ENCODE measurements around the gene FHOD3. TPM values are rescaled to one million over a fixed set of nuclear protein-coding genes. Genes with fewer than 3 reads are reported as not detected.

The FHOD3 gene
- total RNA-seq, 1 donor from 2014 or later, result 350 TPM

DNA sequence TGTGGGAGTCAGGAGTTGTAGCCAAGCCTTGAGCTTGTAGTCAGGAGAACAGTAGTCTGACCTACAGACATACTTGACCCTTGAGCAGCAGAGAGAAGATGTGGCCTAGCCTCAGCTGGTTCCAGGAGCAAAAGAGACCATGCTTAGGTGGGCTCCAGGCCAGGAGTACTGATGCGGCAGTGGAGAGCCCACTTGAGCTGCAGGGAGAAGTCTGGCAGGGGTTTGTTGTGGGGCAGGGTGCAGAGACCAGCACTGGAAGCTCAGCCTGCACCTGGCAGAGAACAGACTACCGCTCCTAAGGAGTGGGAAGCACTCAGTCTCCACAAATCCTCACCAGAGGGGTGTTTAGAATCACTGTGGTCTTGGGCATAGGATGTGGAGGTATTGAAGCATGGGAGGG is 333.4 kb downstream of the FHOD3 start:
- intact Hi-C loops (cut with DNase I), result no loop called here
- peak; percentile 70 for DNase-seq (ENCODE audit: missing footprints)
- peak; percentile 80 for ATAC-seq

DNA sequence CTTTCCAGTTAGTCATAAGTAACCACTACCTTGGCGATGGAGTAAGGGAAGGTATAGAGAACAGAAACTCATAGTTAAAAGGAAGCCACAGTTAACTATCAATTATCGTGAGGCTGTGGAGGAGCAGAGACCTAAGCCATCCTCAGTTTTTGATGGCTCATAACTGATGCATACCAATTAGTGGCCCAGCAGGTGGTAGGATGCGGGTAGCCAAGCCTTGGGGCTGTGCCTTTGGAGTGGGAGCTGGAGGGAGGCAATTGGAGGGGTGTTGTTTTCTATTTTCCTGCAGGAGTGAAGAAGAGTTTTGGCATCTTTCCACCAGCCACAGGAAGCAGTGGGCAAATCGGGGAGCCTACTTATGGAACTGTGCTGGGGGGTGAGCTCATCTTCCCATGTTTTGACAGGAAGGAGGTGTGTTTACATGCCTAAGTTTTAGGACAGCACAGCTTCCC is 336.5 kb downstream of the FHOD3 start:
- DNase-seq (ENCODE audit: missing footprints) (no peak), ATAC-seq (no peak)
- intact Hi-C loops (cut with DNase I), result no loop called here

DNA sequence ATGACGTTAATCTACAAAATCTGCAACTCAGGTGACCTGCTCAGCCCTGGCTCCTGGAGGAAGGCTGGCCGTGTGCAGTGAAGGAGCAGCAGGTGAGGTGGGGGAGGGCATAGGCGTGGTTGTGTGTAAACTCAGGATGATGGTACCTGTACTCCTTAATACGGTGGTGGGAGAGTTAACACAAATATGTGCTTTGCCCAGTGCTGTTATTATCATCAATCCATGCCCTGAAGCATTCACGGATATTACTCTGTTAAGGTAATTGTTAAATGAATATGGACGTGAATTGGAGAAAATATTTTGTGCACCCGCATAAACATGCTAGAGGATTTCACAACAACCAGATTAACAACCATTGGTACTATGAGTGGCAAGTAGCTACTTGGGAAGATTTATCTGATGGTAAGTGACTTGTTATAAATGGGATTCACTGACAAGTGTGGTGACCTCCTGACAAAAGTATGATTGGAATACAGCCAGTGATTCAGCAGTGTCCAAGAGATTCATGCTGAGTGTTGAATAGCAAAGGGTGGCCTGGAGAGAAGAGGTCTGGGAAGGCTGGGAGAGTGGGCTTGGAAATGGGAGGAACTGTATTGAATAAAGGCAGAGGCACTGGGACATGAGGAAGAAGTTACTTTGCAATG is 337.2 kb downstream of the FHOD3 start:
- no peak for DNase-seq (ENCODE audit: missing footprints)
- intact Hi-C loops (cut with DNase I), result no loop called here
- no peak for ATAC-seq

DNA sequence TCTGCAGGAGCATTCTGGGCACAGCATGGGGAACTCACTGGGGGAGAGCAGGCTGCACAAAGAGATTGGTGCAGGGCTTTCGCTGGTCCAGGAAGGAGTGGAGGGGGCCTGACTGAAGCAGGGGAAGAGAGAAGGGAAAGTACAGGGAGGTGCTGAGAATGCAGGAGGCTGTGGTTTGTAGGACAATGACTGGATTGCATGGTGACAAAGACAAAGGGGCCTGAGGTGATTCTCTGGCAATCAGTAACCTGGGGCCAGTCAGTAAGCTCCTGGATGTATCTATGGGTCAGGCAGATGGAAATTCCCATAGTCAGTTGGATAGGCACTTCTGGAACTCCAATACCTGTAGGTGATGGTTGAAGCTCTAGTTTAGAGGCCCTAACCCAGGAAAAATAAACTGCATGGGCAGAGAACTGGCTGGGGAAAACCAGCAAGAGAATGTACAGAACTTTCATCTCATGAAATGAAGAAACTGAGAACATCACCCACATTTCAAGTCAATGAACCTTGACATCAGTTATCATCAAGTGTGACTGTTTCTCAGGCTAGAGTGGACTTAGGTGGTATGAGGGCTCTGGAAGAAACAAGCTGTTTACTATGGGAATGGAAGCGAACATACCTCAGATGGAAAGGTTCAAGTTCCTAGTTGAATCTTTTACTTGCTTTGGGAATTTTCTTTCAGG is 338.0 kb downstream of the FHOD3 start:
- DNase-seq (ENCODE audit: missing footprints) (no peak), ATAC-seq (no peak)
- intact Hi-C loops (cut with DNase I), result no loop called here

DNA sequence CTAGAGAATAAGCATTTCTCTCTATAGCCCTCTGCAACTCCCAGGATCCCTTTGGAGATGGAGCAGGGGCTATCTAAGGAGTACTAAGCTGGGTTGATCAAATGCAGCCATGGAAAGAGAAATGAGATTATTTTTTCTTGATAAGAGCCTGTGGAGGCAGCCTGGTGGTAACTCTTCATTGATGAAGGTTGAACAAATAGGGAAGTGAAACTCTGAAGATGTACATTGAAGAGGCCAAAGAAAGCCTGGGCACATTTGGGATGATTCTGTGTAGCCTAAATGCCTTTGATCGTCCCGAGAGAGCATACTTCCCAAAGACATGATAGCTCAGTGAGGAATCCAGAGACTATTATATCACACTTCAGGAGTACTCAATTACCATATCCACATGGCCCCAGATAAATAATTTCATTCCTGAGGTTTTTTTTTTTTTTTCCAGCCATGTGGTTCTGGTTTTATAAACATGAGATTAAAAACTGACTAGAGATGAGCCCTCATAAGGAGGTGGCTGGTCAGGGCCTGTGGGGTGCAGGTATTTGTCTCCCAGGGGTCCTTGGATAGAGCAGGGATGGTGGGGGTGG is 338.8 kb downstream of the FHOD3 start:
- intact Hi-C loops (cut with DNase I), result no loop called here
- DNase-seq (ENCODE audit: missing footprints) (no peak), ATAC-seq (no peak)

DNA sequence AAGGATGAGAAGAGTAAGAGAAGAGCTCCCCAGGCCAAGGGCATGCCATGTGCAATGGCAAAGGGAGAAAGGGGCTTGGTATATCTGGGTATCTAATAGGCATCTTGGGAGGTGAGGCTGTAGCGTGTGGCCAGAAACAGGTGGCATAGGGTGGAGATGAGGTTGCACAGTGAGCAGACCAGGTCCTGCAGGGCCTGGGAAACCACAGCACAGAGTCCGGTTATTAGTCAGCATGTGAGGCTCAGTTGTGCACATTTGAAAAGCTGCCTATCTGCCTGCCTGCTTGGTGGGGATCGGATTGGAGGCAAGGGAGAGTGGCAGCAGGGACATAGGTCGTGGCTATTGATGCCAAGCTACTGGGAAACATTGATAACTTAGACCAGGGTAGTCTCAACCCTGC is 340.7 kb downstream of the FHOD3 start:
- ATAC-seq (no peak), DNase-seq (ENCODE audit: missing footprints) (no peak)
- intact Hi-C loops (cut with DNase I), result no loop called here

DNA sequence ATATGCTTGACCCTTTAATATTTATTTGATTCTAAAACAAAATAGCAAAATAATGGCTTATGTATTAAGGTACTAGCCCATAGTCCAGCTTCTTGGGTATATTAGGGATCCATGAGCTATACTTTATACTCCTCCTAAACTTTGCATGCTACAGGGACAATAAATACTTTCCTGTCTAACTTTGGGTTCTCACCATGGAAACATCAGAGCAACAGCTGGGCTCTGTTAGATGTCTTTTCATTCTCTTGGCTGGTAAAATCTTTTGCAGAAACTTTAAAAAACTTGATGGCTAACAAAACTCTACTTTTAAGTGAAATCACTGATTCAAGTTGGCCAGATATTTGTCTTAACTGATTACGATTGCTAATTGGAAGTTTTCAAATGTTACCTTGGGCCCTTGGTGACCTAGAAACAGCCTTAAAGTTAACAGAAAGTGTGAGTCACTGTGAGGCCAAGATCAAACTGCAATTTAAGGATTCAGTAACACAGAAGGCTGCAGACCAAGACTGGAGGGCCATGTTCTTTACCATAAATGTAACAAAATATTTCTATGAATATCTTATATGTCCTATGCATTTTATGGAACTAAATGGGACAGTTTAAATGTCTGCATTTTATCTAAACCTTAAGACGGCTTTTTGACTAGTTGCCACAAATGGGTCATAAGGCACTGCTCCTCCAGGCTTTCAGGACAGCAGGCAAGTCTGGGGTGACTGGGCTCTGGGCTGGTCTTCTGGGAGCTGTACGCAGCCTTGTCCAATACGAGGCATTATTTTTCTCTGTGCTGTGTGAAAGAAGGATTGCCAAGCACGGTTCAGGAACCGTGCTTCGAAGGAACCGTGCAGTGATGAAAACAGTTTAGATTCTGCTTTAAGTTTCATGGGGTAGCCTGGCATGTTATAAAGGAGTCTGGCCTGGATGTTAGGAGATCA is 342.8 kb downstream of the FHOD3 start:
- ATAC-seq, result no peak

DNA sequence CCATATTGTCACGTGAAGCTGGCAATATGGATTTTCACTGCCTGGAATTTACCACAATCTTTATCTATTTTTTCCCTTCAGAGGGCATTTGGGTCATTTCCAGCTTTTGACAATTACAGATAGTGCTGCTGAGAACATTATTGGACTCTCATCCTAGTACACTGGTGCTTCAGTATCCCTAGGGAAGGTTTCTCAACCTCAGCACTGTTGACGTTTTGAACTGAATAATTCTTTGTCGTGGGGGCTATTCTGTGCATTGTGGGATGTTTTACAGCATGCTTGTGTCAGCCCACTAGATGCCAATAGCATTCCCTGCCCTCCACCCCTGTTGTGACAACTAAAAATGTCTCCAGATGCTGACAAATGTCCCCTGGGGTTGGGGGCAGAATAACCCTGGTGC is 345.5 kb downstream of the FHOD3 start:
- ATAC-seq (peak; percentile 45), DNase-seq (ENCODE audit: missing footprints) (no peak)
- intact Hi-C loops (cut with DNase I), result no loop called here

More for the DNA sequence above, 342.8 kb downstream of the FHOD3 start:
- intact Hi-C loops (cut with DNase I), result no loop called here
- no peak for DNase-seq (ENCODE audit: missing footprints)

DNA sequence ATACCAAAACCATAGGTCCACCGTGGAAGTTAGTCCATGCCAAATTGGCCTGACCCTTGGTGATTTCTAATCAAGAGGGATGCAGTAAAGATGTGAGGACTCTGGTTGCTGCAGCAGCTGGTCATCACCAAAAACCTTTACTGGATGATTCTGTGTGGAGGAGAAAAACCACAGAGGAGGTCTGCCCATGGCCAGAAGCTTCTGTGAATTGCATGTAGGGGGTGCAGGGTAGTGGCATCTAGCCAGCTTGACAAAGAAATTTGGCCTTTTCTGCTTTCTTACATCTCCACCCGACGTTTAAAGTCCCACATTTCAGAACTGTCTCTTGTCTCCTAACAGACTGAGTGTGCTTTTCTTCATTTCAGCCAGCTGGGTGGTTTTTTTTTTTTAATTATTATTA is 351.3 kb downstream of the FHOD3 start:
- ATAC-seq (no peak), DNase-seq (ENCODE audit: missing footprints) (no peak)
- intact Hi-C loops (cut with DNase I), result no loop called here

DNA sequence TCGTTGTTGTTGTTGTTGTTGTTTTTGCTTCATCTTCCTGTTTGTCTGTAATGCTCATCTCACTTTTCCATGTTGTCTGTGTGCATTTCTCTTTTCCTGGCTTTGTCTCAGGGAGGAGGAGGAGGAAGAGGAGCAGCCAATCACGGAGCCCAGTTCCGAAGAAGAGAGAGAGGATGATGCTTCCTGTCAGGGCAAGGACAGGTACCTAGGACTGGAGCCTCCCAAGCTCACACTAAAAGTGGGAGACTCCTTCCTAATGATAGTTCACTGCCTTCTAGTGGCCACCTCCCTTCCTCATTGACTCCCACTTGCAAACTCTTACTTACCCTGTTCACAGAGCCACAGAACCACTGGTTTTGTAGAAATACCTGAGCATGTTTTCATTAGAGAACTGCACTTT is 351.7 kb downstream of the FHOD3 start:
- intact Hi-C loops (cut with DNase I), result no loop called here
- no peak for DNase-seq (ENCODE audit: missing footprints)
- no peak for ATAC-seq

DNA sequence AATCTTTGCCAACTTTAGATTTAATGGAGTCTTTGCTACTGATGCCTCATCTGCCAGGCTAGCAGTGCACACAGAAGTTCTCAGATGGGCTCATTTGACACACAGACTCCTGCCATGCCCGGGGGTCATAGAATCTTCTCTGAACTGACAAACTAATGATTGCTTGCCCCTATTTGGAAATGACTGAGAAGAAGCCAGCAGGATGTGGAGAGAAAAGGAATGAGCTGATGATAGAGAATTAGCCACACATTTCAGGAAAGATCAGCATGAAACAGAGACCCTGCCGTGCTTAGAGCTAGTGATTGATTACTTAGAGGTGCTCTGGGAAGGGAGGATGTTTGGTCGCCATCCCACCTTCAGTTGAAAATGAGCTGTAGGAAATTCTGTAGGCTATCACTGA is 352.8 kb downstream of the FHOD3 start:
- intact Hi-C loops (cut with DNase I), result no loop called here
- ATAC-seq (no peak), DNase-seq (ENCODE audit: missing footprints) (no peak)

DNA sequence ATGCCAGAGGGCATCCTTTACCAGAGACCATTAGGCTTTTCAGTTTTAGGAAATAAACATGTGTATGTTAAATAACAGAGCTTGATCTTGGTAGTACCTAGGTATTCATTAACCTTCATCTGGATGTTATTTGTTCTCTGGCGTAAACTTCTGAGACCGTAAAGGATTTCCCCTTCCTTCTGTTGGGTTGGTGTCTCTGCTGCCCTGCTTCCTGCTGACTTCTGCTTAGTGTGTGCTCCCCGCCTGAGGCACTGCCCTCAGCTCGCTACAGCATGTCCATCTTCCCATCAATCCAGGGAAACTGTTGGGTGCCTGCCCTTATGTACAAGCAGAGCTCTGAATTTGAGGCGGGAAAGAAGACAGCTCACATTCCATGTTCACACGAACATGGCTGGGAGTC is 353.4 kb downstream of the FHOD3 start:
- ATAC-seq (no peak), DNase-seq (ENCODE audit: missing footprints) (no peak)
- intact Hi-C loops (cut with DNase I), result no loop called here

DNA sequence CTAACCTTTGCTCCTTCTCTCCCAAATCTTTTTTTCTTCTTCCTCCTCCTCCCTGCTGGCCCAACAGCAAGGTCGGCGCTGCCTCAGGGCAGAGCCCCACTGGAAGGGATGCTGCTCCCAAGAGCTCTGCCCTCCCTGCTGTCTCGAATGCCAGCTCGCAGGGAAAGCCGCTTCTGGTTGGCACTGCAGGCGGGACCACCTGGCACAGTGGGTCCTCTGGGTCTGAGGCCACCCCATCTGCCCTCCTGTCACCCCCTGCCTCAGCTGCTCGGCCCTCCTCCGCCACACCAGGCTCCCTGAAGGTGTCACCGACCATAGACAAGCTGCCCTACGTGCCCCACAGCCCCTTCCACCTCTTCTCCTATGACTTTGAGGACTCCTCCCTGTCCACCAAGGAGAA is 355.0 kb downstream of the FHOD3 start:
- no peak for ATAC-seq
- DNase-seq (ENCODE audit: missing footprints), result no peak
- intact Hi-C loops (cut with DNase I), result no loop called here

DNA sequence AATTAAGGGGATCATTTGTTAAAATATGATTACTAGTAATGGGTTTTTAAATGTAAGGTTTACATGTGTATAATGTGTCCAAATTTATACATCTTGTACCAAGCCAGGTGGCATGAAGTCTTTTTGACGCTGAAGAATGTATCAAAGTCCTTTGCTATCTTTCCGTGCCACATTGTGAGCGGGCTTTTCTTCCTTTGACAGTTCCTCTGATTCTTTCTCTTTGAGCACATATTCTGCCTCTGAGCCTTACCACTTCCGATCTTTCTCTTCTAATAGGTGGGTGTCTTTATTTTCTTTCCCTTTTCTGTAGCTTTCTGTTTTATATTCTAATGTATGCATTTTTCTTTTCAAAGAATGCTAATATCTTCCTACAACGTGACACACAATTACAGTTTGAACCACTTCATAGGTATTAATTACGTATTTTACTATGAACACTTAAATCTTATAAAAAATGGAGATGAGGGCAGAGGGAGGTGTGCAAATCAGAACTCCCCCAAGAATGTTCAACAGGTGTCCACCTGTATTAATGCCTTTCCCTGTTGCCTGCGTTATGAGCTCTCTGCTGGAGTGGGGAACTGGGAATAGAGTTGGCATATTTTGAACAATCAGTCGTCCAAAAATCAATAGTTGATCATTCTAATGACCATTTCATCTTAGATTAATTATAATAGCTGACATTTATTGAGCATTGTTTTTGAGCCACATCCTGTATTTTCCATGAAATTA is 355.8 kb downstream of the FHOD3 start:
- no peak for DNase-seq (ENCODE audit: missing footprints)
- no peak for ATAC-seq
- intact Hi-C loops (cut with DNase I), result no loop called here

DNA sequence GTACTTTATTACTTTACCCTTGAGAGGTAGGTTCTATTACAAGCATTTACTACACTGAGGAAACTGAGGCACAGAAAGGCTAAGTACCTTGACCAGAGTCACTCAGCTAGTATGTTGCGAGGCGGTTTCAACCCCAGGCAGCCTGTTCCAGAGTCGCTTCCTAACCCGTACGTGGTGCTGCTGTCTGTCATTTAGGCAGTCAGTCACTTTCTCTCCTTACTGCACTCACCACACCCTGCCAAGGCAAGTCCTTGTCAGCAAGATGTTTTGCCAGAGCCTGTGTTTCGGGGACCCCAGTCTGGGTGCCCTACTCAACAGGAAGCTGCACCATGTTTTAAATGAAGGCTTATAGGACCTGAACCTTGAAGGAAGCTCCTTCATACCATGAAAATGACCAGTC is 356.4 kb downstream of the FHOD3 start:
- DNase-seq (ENCODE audit: missing footprints) (no peak), ATAC-seq (no peak)
- intact Hi-C loops (cut with DNase I), result no loop called here

DNA sequence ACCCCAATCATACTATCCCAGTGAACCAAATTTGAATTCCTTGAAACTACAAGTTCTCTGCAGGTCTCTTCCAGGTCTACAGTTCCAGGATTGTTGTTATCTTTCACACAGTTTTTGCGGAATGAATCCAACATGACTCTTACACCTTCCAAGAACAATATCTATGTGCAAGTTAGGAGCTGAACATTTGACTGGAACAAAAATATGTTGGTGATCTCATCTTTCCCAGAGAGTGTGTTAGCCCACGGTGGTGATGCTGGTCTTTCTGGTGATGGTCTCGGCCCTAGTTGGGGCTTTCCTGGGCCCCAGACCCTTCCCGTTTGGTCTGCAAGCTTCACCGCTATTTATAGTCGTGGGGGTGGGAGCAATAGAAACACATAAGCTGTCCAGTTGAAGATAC is 357.6 kb downstream of the FHOD3 start:
- intact Hi-C loops (cut with DNase I), result no loop called here
- ATAC-seq, result no peak
- DNase-seq (ENCODE audit: missing footprints), result no peak

DNA sequence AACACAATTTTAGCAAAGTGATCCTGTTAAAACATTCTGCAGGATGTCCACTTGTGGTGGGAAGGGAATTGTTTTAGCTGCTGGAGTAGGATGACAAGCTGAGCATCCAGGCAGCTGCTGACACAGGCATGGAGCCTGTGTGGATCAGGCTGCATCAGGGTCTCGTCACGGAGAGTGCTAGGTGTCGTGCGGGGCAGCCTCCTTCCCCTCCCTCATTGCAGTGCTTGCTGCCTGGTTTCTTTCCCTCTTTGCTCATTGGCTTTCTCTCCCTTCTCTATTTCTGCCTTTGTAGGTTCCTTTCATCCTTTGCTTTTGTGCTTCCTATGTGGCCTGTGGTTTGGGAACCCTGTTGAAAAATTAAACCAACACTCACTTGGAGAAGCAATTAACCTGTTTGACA is 358.4 kb downstream of the FHOD3 start:
- DNase-seq (ENCODE audit: missing footprints), result no peak
- intact Hi-C loops (cut with DNase I), result no loop called here

DNA sequence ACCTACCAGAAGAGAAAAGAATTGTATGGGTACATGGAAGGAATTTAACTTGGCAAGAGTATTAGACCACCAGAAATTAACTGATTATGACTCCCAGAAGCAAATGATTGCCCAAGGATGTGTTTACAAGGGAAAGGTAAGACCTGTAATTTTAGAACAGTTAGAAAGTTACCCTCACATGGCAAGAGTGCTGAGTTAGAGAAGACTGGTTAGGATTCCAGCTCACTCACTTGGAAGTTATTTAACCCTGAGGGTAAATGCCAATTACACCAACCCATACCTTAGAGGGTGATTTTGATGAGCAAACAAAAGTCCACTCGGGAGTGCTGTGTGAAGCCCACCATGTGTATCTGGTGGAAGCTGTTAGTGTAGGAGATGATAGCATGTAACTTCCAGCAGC is 361.1 kb downstream of the FHOD3 start:
- no peak for ATAC-seq
- intact Hi-C loops (cut with DNase I), result no loop called here
- DNase-seq (ENCODE audit: missing footprints), result no peak

More for the DNA sequence above, 358.4 kb downstream of the FHOD3 start:
- no peak for ATAC-seq

DNA sequence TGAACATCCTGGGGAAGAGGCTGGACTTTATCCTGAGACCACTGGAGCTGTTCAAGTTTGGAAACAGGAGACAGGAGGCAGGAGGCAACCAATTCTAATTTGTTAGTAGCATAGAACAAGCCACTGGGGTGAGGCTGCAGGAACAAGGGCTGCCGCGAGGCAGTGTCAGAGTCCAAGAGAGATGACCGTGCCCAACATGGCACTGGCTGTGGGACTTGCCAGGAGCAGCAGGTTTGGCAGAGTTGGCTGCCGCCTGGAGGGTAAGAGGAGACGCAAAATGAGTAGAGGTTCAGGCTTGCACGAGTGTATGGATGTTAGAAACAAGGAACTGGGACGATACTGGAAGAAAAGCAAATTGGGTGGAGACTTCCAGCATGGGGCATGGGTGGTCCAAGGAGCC is 362.8 kb downstream of the FHOD3 start:
- DNase-seq (ENCODE audit: missing footprints) (peak; percentile 67), ATAC-seq (peak; percentile 69)
- intact Hi-C loops (cut with DNase I), result no loop called here
